Esophagus squamous epithelium (tissue), 5 donors: ENCODE measurements around the gene KLRF2. TPM values are rescaled to one million over a fixed set of nuclear protein-coding genes. Genes with fewer than 3 reads are reported as not detected.
A peak's percentile ranks its signal among the peaks of the same experiment; 100 is the strongest.

Source experiments
- DNase-seq: peaks from one replicate; lab custom pipeline; 2025; lab: John Stamatoyannopoulos, UW
- H3K27ac ChIP-seq, 4 donors: fragments of 200-600 bp; sonication (generic); one replicate each; pipeline ENCODE4 v1.5.1; 2016 to 2019; ENCODE audit warnings: mild to moderate bottlenecking in 1 of 4
- H3K27me3 ChIP-seq, 4 donors: fragments of 200-600 bp; sonication (generic); 1 replicate in 3 of 4; 2 replicates in 1 of 4; pipeline versions ENCODE4 v1.5.1 to v1.6.0; 2017 to 2021; ENCODE audit warnings: antibody characterized with exemption in 1 of 4
- H3K36me3 ChIP-seq, 3 donors: fragments of 200-600 bp; sonication (generic); one replicate each; pipeline ENCODE4 v1.5.1; 2016 to 2019
- H3K4me1 ChIP-seq, 3 donors: fragments of 200-600 bp; sonication (generic); one replicate each; pipeline ENCODE4 v1.5.1; 2017 to 2019
- H3K4me3 ChIP-seq, 4 donors: fragments of 200-600 bp; sonication (generic); 1 replicate in 3 of 4; 2 replicates in 1 of 4; pipeline ENCODE4 v1.5.1; 2016 to 2019; ENCODE audit warnings: mild to moderate bottlenecking in 2 of 4, moderate library complexity in 1 of 4
- H3K9me3 ChIP-seq, 3 donors: fragments of 200-600 bp; sonication (generic); one replicate each; pipeline ENCODE4 v1.5.1; 2016 to 2019
- CTCF ChIP-seq, 6 experiments: fragments of 450-650 bp in 4 of 6; fragments of 200-600 bp in 2 of 6; sonication (generic) in 2 of 6; IDR thresholded peaks; one replicate each; pipeline ENCODE4 v1.5.1; 2016 to 2019; ENCODE audit warnings: antibody characterized with exemption in 6 of 6, mild to moderate bottlenecking in 4 of 6, moderate library complexity in 4 of 6
- POLR2A ChIP-seq, 4 donors: fragments of 450-650 bp; IDR thresholded peaks; one replicate each; pipeline ENCODE4 v1.6.1; 2017; ENCODE audit warnings: antibody characterized with exemption in 4 of 4, mild to moderate bottlenecking in 4 of 4, moderate library complexity in 3 of 4
- WGBS, 2 donors: methylation state at CpG; one replicate each; pipeline ENCODE4 v1.1.5; 2018; 5-methylcytosine and 5-hydroxymethylcytosine counted together
- intact Hi-C: fragments of 100-400 bp; cut with DNase I; formaldehyde crosslinking; loops from one replicate; pipeline ENCODE4 v1.15.0; 2022
- total RNA-seq, 4 donors: library from RNA; depleted of rRNA; stranded (reverse); fragments of >200 nt; gene quantifications; one replicate each; pipeline ENCODE4 v1.1.0, GENCODE V29; 2016
- donor health status: DM: yes; HTN: yes; CAD: no.

Gene KLRF2
- total RNA-seq = not detected

- Histone ChIP-seq H3K36me3 (no peaks in the 10 kb centered on the region), H3K4me1 (peaks cover 0 to 23% (median 0%) of the 10 kb centered on the region in 3 donors), H3K27ac (peak within 1 kb of the TSS in 1 of 4 donors; percentile 2), H3K27me3 (no peaks in the 10 kb centered on the region), H3K9me3 (no peaks in the 10 kb centered on the region), H3K4me3 (no peak within 1 kb of the TSS)
- intact Hi-C loops = no loop called here
- 94 to 96% methylated on average over 3 of the region's 3 CpGs for WGBS, 2 donors
- TF ChIP-seq CTCF (IDR thresholded peaks at IDR 0.05) = no peak
- no peak for TF ChIP-seq POLR2A (IDR thresholded peaks at IDR 0.05)
- no peak for DNase-seq
These were observed at the start of gene KLRF2 for GRCh38 chr12:9881246-9881645. KLRF2 (plus strand) TSS chr12:9881489; CDS start chr12:9881596, 107 bp downstream.

GRCh38 chr12:9831720-9832119 lies 49.6 kb upstream of the KLRF2 start:
- no peak for DNase-seq
- 56 to 59% methylated on average over 3 of the region's 3 CpGs for WGBS, 2 donors
- intact Hi-C loops = no loop called here

GRCh38 chr12:9843407-9843806 lies 37.9 kb upstream of the KLRF2 start:
- Histone ChIP-seq H3K36me3 (no peaks in the 10 kb centered on the region), H3K9me3 (no peaks in the 10 kb centered on the region), H3K27me3 (no peaks in the 10 kb centered on the region), H3K4me3 (no peak overlapping the region), H3K4me1 (no peaks in the 10 kb centered on the region), H3K27ac (no peak overlapping the region)
- intact Hi-C loops = no loop called here
- no peak for TF ChIP-seq POLR2A (IDR thresholded peaks at IDR 0.05)
- TF ChIP-seq CTCF (IDR thresholded peaks at IDR 0.05) = no peak
- 54 to 55% methylated on average over 3 of the region's 3 CpGs for WGBS, 2 donors
- no peak for DNase-seq

More at GRCh38 chr12:9831720-9832119, 49.6 kb upstream of the KLRF2 start:
- no peaks in the 10 kb centered on the region for H3K36me3 ChIP-seq
- H3K4me1 ChIP-seq = no peaks in the 10 kb centered on the region
- TF ChIP-seq CTCF (IDR thresholded peaks at IDR 0.05) (no peak), POLR2A (IDR thresholded peaks at IDR 0.05) (no peak)
- no peaks in the 10 kb centered on the region for H3K27me3 ChIP-seq
- no peak overlapping the region for H3K27ac ChIP-seq
- H3K4me3 ChIP-seq = no peak overlapping the region
- no peaks in the 10 kb centered on the region for H3K9me3 ChIP-seq

- no peak for DNase-seq
- Histone ChIP-seq H3K4me3 (no peak overlapping the region), H3K4me1 (no peaks in the 10 kb centered on the region), H3K27ac (no peak overlapping the region), H3K9me3 (peaks cover 0 to 15% (median 0%) of the 10 kb centered on the region in 3 donors), H3K36me3 (peaks cover 0 to 26% (median 3%) of the 10 kb centered on the region in 3 donors), H3K27me3 (no peaks in the 10 kb centered on the region)
- intact Hi-C loops = no loop called here
- no peak for TF ChIP-seq CTCF (IDR thresholded peaks at IDR 0.05)
- no peak for TF ChIP-seq POLR2A (IDR thresholded peaks at IDR 0.05)
- WGBS, 2 donors = 92% methylated on average over 2 of the region's 5 CpGs; no CpG with 5 or more reads in 1 of the 2 donors
These were observed 32.4 kb upstream of the KLRF2 start for GRCh38 chr12:9848899-9849298.

GRCh38 chr12:9851050-9851449 lies 30.2 kb upstream of the KLRF2 start:
- Histone ChIP-seq H3K27me3 (no peaks in the 10 kb centered on the region), H3K4me1 (no peaks in the 10 kb centered on the region), H3K4me3 (no peak overlapping the region), H3K36me3 (peaks cover 0 to 45% (median 3%) of the 10 kb centered on the region in 3 donors), H3K9me3 (peaks cover 0 to 15% (median 0%) of the 10 kb centered on the region in 3 donors), H3K27ac (no peak overlapping the region)
- no peak for TF ChIP-seq POLR2A (IDR thresholded peaks at IDR 0.05)
- TF ChIP-seq CTCF (IDR thresholded peaks at IDR 0.05) = no peak
- DNase-seq = no peak
- WGBS, 2 donors = 92 to 94% methylated on average over 5 of the region's 5 CpGs
- intact Hi-C loops = no loop called here
